GM18526 (cell line): ENCODE measurements around the gene WAC.

Source experiments
- POLR2A ChIP-seq: IDR thresholded peaks from 3 replicates; pipeline ENCODE4 v1.6.1; 2011; ENCODE audit not compliant: insufficient read length; ENCODE audit errors: extremely low read depth

Gene WAC

DNA sequence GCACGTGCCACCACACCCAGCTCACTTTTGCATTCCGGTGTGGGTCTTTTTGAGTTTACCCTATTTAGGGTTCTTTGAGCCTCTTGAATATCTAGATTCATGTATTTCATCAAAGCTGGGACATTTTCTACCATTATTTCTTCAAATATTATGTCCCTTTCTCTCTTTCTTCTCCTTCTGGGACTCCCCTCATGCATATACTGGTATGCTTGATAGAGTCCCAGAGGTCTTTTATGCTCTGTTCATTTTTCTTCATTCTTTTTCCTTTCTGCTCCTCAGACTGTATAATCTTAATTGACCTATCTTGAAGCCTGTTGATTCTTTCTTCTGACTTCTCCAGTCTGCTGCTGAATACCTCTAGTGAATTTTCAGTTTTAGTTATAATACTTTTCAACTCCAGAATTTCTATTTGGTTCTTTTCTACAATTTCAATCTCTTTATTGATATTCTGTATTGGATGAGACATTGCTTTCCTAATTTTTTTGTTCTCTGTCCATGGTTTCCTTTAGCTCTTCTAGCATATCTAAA, 9.1 kb upstream of the WAC start:
- TF ChIP-seq POLR2A = no peak

DNA sequence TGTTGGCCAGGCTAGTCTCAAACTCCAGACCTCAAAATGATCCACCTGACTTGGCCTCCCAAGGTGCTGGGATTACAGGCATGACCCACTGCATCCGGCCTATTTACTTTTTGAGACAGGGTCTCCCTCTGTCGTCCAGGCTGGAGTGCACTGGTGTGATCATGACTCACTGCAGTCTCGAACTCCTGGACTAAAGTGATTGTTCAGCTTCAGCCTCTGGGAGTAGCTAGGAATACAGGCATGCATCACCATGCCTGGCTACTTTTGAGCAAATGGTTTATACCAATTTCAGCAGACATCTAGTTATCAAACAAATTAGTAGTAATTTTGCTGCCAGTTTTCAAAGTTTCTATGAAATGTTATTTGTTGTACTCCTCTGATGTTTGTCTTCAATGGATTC, 2.2 kb upstream of the WAC start:
- TF ChIP-seq POLR2A = no peak

DNA sequence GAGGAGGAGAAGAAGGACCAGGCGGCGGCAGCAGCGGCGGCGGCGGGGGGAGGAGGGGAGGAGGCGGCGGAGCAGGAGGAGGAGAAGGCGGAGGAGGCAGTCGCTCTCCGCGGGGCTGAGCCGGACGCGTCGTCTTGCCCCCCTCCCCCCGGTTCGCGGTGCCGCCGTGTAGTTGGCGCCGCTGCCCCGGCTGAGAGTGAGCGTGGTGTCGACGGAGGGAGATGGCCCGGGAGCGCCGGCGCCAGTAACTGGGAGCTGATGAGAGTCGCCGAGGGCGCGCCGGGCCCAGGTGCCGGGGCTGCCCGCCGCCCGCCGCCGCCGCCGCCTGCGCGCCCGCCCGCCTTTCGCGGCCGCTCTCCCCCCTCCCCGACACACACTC, 257 bp downstream of the WAC start:
- no peak for TF ChIP-seq POLR2A

DNA sequence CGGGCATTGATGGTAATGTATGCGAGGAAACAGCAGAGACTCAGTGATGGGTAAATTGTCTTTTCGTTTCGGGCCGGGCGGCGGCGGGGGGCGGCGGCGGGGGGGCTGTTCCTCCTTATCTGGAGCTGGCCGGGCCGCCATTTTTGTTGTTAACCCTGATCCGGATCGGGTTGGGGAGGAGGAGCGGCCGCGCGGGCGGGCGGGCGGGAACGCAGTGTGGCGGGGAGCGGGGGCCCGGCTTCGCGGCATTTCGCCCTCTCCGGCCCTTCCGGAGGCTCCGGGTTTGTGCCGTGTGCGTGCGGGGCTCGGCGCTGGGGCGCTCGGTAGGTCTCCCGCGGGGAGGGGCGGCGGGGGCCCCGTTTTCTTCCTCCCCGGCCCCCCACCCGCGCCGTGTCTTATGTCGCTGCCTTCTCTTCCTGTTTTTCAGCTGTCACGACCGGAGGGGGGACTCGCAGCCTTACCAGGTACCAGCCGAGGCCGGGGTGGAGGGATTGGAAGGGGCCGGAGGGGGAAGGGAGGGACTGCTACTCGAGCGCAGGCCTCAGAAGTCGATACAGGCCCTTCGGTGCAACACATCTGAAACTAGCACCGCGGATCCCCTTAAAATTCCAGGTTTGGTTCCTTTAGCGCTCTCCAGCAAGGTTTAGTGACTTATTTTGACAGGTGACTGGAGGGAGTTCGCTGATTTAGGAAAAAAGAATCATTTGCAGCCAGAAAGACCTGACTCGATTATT, 820 bp downstream of the WAC start:
- no peak for TF ChIP-seq POLR2A

DNA sequence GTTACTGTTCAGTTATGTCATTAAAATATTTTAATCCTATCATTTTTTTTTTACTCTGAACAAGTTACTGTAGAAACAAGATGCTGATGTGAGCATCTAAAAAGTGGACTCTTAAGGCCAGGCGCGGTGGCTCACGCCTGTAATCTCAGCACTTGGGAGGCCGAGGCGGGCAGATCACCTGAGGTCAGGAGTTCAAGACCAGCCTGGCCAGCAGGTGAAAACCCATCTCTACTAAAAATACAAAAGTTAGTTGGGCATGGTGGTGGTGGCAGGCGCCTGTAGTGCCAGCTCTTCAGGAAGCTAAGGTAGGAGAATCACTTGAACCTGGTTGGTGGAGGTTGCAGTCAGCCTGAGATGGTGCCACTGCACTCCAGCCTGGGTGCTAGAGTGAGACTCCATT, 2.9 kb downstream of the WAC start:
- no peak for TF ChIP-seq POLR2A

DNA sequence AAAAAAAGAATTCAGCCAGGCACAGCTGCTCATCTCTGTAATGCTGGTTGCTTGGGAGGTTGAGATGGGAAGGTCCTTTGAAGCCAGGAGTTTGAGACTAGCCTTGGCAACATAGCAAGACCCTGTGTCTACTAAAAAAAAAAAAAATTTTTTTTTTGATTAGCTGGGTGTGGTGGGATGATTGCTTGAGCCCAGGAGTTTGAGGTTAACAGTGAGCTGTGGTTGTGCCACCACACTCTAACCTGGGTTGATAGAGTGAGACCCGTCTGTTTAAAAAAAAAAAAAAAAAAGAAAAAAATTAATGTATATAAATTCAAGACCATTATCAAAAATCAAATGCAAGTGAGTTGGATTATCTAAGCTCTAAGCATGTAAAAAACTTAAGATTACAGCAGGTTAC, 5.7 kb downstream of the WAC start:
- no peak for TF ChIP-seq POLR2A

DNA sequence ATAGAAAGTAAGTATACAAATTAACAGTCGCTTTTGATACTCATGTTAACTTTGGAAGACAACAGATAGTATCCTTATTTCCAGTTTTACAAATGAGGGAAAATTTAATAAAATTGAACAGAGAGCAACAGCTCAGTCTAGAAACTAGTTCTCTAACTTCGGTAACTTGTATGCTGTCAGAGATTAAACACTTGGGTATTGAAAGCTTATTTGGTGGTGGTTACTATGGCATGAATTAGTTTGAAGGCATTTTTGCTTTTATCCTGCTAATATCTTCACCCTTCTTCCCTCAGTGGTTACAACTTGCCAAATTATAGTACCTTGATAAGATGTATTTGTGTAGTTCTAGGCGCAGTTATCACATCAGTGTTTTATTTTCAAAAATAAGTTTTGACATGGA, 7.2 kb downstream of the WAC start:
- TF ChIP-seq POLR2A = no peak

DNA sequence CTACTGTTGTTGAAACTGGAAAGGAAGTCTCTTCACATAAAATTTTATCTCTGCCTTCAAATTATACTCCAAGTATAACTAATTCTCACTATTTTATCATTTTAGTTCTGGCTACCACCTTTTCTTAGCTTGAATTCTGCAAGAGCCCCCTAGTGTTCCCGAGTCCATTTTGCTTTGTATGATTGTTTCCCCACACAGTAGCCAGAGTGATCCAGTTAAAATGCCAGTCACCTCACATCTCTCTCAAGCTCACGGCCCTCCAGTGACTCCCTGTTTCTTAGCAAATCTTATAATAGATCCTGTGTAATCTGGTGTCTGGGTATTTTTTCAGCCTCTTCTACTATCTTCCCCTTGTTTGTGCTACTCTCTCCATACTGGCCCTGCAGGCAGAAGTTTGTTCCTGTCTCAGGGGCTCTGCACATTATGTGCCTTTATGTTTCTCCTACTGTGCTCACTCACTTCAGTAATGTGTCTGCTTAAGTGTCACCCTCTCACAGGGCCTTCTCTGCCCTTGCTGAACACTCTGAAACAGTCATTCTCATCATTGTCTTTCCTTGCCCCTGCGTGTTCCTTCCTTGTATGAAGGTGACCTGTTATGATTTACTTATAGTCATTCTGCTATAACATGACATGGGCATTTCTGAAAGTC, 8.9 kb downstream of the WAC start:
- no peak for TF ChIP-seq POLR2A

DNA sequence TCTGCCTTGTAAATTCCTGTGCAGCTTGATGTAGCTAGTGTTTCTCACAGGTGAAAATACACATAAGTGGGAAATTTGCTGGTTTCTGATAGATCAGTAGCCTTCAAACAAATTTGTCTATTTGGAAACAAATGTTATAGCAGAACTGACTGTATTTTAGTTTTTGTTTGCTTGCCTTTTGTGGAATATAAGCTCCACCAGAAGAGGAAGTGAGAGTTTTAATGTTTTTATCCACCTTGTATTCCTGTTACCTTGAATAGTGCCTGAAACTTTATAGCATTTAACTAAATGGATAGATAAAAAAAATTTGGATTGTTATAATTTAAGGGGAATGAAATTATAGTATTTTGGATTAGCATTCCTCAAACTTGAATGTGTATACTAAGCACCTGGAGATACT, 9.8 kb downstream of the WAC start:
- no peak for TF ChIP-seq POLR2A

DNA sequence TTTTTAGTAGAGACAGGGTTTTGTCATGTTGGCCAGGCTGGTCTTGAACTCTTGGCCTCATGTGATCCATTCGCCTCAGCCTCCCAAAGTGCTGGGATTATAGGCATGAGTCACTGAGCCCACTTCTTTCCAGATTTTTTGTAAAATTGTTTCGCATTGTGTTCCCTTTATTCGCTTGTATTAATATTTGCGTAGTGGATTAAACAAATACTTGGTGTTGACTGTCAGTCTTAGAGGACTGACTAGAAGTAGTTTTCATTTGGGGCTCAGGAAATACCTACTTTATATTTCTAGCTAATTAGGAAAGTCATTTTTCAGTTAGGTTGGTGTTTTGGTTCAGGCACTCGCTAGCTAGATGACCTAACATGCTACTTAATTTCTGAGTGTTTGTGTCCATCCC, 11.1 kb downstream of the WAC start:
- no peak for TF ChIP-seq POLR2A

DNA sequence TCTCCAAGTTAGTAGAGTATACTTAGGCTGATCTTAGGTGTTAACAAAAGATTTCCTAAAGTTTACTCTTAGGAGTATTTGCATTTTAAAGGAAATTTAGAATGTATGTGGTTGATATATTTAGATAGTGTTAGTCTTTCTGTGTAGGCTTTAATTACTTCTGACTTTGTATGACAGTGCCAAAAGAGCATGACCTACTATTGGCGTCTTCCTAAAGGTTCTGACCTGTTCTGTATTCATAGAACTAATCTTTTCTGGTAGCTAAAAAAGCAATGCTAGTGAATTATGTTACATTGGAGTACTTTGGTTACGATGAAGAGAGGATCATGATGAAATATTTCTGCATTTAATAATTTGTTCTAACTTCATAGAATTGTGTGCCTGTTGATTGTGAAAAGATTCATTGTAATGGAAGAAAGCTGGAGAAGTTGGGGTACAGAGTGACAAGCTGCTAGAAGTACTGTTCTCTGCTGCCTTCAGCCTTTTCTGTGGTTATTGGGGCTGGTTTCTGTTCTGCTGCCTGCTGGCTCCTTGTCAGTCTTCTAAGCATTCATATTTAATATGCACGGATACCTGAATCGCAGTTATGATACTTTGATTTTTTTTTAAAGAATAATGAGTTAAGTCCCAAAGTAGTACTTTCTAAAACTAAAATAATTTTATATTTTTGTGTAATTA, 13.2 kb downstream of the WAC start:
- no peak for TF ChIP-seq POLR2A

DNA sequence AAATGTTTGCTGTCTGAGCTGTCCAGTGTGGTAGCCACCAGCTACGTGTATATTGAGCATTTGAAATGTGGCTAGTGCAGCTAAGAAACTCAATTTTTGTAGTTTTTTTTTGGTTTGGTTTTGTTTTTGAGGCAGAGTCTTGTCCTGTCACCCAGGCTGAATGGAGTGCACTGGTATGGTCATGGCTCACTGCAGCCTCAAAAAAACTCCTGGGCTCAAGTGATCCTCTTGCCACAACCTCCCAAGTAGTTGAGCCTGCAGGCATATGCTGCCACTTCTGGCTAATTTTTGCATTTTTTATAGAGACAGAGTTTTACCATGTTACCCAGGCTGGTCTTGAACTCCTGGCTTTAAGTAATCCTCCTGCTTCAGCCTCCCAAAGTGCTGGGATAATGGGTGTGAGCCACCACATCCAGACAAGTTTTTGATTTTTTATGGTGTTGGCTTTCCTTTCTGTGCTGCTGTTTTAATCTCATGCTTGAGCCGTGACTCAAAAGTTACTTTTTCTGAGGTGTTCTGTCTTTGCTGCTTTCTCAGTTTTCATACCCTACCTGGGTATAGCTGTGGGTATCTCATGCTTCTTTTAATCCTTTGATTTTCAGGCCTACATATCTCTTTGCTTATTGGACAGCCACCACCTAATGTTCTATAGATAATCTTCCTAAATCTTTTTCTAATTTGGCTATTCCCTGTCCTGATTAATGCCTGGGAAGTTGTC, 16.0 kb downstream of the WAC start:
- TF ChIP-seq POLR2A = no peak

DNA sequence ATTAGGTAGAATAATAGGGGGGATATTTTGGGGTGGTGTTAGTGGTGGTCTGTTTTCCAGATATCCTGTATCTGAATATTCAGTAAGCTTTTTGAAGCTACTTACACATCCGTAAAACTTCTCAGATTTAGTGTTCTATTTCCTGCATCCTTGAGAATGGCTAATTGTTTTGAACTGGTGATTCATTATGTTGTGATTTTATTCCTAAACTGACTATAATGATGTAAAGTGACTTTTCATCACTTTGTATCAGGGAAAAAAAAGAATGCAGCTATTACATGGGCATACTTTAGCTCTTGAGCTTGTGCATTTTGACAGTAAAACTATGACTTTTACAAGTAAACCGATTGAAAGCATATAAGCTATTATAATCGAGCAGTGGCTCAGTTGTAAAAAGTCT, 18.2 kb downstream of the WAC start:
- TF ChIP-seq POLR2A = no peak

DNA sequence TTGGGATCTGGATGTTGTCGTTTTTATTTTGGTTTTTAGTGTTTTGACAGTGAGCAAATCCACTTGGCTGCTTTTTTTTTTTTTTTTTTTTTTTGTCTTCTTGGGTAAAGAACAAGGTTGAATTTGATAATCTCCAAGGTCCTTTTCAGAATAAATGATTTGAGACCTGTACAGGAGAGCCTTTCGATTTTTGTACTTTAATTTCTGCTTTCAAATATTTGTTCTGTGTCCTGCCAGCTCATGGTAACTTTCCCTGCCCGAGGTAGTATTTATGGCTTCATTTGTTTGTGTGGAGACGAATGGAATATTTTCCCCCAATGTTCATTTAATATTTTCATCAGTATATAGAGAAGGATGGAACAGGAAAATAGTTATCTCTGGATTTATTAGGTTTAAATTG, 19.9 kb downstream of the WAC start:
- no peak for TF ChIP-seq POLR2A

DNA sequence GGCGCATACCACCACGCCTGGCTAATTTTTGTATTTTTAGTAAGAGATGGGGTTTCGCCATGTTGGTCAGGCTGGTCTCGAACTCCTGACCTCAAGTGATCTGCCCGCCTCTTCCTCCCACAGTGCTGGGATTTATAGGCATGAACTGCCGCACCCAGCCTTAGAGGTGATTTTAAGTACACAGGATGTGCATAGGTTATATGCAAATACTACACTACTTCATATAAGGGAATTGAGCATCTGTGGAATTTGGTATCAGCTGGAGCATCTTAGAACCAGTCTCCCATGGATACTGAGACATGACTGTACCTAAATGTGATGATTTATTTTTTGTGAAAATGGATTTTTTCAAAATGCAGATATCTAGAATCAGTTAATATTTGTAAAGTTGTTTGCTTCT, 21.1 kb downstream of the WAC start:
- no peak for TF ChIP-seq POLR2A

DNA sequence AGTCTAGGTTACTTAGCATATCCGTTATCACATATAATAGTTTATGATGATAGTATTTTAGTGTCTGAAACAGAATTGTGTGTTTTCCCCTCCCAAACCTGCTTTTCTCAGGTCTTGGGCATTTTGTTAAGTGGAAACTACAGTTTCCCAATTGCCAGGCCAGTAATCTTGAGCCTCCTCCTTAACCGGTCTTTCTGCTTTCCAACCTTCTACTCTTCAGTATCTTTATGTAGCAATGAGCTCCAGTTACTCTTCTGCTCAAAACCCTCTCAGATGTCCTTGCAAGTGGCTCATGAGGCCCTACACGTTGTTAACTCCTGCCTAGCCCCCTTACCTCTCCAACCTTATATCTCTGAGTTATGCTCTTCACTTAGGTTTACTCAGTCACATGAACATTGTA, 22.0 kb downstream of the WAC start:
- TF ChIP-seq POLR2A = no peak
